Astrocyte of the spinal cord (primary cell): ENCODE measurements around the gene IGSF8.

Source experiments
- DNase-seq: peaks from one replicate; pipeline ENCODE4 v3.0.0; 2011; ENCODE audit warnings: low read depth, low spot score
- H3K4me3 ChIP-seq: 2 replicates; pipeline ENCODE4 v1.5.1; 2011; ENCODE audit warnings: low read depth, mild to moderate bottlenecking, low read length, moderate library complexity
- in situ Hi-C: cut with HindIII; loops from 2 replicates; pipeline ENCODE4 v1.10.0; 2017; ENCODE audit warnings: low sequenced_read_pairs
- TF ChIP-seq, protein P1 (sequence below): IDR thresholded peaks from 2 replicates; pipeline ENCODE4 v1.5.1; 2012; ENCODE audit warnings: low read depth, mild to moderate bottlenecking, low read length, inconsistent platforms

IGSF8 gene

DNA sequence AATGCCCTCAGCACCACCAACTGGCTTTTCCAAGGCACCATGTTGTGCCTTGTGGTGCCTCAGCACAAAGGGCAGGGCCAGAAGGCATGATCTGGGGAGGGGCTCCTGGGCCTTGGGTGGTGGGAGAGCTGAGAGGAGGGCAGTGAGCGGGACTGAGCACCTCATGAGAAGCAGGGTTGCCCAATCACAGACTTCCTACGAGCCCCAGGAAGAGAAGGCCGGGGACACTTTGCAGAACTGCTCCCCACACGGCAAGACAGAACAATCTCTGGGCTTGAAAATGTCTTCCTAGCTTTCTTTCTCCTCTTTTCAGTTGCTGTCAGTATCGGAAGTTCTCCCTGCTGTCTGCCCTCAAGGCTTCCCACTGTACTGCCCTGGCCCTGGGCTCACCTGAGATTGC is 35.2 kb downstream of the IGSF8 start:
- TF ChIP-seq, protein P1, sequence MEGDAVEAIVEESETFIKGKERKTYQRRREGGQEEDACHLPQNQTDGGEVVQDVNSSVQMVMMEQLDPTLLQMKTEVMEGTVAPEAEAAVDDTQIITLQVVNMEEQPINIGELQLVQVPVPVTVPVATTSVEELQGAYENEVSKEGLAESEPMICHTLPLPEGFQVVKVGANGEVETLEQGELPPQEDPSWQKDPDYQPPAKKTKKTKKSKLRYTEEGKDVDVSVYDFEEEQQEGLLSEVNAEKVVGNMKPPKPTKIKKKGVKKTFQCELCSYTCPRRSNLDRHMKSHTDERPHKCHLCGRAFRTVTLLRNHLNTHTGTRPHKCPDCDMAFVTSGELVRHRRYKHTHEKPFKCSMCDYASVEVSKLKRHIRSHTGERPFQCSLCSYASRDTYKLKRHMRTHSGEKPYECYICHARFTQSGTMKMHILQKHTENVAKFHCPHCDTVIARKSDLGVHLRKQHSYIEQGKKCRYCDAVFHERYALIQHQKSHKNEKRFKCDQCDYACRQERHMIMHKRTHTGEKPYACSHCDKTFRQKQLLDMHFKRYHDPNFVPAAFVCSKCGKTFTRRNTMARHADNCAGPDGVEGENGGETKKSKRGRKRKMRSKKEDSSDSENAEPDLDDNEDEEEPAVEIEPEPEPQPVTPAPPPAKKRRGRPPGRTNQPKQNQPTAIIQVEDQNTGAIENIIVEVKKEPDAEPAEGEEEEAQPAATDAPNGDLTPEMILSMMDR, result no peak
- H3K4me3 ChIP-seq, result no peak overlapping the region
- in situ Hi-C loops, result no loop called here
- no peak for DNase-seq

DNA sequence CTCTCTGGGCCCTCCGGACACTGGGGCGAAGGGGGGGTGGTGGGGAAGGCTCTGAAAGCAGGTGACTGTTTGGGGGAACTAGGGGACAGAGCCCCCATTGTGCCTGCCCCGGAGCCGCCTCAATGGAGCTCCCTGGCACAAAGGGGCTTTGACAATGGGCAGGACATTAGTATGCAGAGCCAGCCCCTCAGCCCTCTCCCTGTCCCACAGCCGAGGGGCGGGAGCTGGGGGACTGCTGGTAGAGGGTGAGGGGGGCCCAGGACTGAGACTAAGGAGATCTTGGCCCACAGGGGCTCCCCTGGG is 36.2 kb downstream of the IGSF8 start:
- in situ Hi-C loops, result no loop called here
- DNase-seq, result no peak
- no peak overlapping the region for H3K4me3 ChIP-seq
- TF ChIP-seq, protein P1, result no peak

DNA sequence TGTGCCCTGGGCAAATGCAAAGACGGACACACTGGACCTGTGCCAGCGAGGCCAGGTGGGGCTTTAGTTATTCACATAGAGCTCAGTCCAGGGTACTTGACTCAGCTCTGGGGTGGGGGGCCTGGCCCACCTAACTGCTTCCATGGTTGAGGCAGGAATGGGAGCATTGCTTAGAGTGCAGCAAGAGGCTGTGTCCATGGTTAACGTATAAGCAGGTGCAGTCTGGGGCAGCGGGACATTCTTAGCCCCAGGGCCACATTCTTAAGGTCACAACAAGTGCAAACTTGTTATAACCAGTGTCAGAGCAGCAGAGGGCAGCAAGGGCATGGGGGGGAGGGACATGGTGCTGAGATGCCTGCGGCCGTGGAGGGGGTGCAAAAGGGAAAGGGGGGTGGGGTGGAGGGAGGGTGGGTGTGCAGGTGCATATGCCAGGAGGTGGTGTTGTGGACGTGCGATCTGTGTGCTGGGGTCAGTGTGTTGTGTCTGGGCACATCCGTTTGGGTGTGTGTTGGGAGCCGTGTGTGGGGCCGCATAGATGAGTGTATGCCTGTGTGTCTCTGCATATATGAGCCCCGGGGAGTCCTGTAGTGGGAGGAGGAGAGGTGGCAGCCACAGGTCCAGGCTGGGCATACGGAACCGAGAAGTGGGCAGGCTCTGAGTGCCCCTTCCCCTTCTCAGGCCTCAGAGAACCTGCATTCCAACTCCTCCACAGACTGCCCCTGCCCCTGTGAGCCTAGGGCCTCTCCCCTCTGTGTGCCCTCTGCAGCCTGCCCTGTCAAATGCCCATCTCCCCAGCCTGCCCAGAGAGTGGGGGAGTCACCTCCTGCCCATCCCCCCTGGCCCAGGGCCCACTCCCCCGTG is 36.8 kb downstream of the IGSF8 start:
- H3K4me3 ChIP-seq, result no peak overlapping the region
- TF ChIP-seq, protein P1, result no peak
- in situ Hi-C loops, result no loop called here
- no peak for DNase-seq

DNA sequence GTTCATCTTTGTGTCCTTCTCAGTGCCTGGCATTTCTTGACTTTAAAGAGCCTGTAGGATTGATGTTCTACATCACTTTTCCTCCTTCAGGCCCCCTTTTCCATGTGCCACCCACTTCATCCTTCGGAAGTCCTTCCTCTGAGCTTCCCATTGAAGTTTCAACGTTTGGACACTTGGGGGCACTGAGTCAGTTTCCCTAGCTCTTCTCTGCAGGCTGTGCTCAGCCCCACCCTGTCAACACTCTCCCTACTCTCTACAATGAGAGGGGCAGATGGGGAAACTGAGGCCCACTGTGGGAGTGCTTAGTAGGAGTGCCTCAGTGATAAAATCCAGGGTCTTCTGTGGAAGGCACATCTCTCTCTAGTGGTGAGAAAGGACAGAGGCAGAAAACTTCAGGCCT is 40.3 kb downstream of the IGSF8 start:
- no peak overlapping the region for H3K4me3 ChIP-seq
- in situ Hi-C loops, result no loop called here
- DNase-seq, result peak; percentile 4
- TF ChIP-seq, protein P1, result peak; percentile 46

DNA sequence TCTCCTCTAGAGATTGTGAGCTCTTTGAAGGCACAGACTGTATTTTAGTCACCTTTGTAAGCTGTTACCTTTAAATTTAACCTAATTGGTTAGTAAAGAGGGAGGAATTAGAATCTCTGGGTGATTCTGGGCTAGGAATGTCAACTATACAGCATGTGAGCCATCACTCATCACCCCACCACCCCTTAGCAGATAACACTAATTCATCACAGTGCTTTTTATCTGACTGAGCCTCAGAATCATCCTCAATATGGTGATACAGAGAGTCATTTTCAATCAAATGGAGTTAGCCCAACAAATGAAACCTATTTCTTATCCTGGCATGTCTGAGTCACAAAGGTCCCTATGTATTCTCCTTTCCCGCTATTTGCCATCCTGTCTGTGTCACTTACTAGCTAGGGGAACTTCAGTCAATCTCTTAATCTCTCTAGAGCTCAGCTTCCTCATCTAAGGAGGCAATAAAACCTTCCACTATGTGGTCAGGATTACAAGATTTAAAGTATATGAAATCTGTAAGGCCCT is 41.7 kb downstream of the IGSF8 start:
- no peak overlapping the region for H3K4me3 ChIP-seq
- no peak for DNase-seq
- TF ChIP-seq, protein P1, result no peak
- in situ Hi-C loops, result no loop called here

DNA sequence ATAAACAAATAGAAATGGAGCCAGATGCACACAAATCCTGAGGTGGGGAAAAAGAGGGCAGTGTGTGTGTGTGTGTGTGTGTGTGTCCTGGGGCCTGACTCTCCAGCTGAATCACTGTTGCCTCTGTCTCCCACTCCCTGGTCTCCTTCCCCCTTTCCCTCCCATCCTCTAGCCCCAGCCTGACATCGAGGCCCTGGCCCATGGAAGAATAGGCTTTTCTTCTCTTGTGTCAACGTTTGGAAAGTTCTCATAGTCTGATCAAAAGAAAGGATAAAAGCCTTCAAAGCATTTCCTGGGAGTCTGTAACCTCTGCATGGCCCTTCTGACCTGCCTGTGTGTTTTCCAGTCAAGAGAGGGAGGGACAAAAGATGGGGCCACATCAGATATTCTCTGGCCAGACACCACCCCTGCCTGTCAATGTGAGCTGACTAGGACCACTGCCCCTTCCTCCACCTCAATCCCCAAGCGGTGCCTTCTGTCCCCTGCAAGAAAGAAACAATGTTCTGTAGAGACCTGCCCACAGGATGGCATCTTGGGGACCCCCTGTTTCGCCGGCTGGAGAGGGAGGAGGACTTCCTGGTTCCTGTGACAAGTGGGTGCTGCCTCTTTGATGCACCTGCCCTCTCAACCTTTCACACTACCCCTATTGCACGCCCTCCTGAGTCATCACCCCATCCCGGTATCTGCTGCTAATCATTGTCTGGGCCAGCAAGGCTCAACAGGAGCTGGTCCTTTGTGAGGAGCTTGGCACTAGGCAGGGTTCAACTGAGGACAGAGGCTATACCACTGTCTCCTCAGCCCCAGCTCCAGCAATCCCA is 44.7 kb downstream of the IGSF8 start:
- no peak overlapping the region for H3K4me3 ChIP-seq
- in situ Hi-C loops, result no loop called here
- no peak for DNase-seq
- TF ChIP-seq, protein P1, result no peak
